GM12892 (cell line): ENCODE results near the gene MROH9.
"Not testable (repeated sequence)": the region's sequence is repeated elsewhere in the genome, so short reads cannot be mapped to it uniquely, and the experiment has no call there.

Source experiments
- POLR2A ChIP-seq: IDR thresholded peaks from 2 replicates; pipeline ENCODE4 v1.6.1; 2011; ENCODE audit warnings: low read depth, low read length, control low read depth
- POLR2AphosphoS5 ChIP-seq: IDR thresholded peaks from 2 replicates; pipeline ENCODE4 v1.6.1; 2011; ENCODE audit warnings: low read depth, low read length, control low read depth

- not testable (repeated sequence) for TF ChIP-seq POLR2AphosphoS5, POLR2A
These were observed 10.7 kb upstream of the MROH9 start for GRCh38 chr1:170924656-170925055.
